Measurements from ENCODE around the gene HOXB13.

DNA sequence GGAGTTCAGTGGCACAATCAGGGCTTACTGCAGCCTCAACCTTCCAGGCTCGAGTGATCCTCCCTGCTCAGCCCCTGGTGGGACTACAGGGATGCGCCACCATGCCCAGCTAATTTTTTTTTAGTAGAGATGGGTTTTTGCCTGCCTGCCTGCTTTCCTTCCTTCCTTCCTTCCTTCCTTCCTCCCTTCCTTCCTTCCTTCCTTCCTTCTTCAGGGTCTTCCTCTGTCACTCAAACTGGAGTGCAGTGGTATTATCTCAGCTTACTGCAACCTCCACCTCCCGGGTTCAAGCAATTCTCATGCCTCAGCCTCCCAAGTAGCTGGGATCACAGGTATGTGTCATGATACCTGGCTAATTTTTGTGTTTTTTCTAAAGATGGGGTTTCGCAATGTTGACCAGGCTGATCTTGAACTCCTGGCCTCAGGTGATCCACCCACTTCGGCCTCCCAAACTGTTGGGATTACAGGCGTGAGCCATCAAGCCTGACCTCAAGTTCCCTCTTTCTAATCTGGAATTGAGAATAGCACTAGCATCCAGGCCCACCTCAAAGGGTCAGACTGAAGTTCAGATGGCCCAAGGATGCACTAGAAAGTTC lies 51.5 kb downstream of the HOXB13 start:
- no peak for TF ChIP-seq POLR2A (IDR thresholded peaks at IDR 0.05)
- TF ChIP-seq, protein P1, sequence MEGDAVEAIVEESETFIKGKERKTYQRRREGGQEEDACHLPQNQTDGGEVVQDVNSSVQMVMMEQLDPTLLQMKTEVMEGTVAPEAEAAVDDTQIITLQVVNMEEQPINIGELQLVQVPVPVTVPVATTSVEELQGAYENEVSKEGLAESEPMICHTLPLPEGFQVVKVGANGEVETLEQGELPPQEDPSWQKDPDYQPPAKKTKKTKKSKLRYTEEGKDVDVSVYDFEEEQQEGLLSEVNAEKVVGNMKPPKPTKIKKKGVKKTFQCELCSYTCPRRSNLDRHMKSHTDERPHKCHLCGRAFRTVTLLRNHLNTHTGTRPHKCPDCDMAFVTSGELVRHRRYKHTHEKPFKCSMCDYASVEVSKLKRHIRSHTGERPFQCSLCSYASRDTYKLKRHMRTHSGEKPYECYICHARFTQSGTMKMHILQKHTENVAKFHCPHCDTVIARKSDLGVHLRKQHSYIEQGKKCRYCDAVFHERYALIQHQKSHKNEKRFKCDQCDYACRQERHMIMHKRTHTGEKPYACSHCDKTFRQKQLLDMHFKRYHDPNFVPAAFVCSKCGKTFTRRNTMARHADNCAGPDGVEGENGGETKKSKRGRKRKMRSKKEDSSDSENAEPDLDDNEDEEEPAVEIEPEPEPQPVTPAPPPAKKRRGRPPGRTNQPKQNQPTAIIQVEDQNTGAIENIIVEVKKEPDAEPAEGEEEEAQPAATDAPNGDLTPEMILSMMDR (IDR thresholded peaks at IDR 0.05), result no peak
